NCI-H1417 treated with DMSO at 0.1 percent for 48 hours (cell line): ENCODE results near the gene ADAMTS13.
A peak's percentile ranks its signal among the peaks of the same experiment; 100 is the strongest.
"Not testable (repeated sequence)": the region's sequence is repeated elsewhere in the genome, so short reads cannot be mapped to it uniquely, and the experiment has no call there.

ENCODE experiments used
- DNase-seq: peaks from one replicate; lab custom pipeline; 2025; lab: John Stamatoyannopoulos, UW

The ADAMTS13 gene

GRCh38 chr9:133392308-133392707 is 29.9 kb upstream of the ADAMTS13 start:
- DNase-seq, result not testable (repeated sequence)

- DNase-seq, result no peak
Measured at GRCh38 chr9:133393399-133393798, 28.8 kb upstream of the ADAMTS13 start.

GRCh38 chr9:133394687-133395271 is 27.4 kb upstream of the ADAMTS13 start:
- DNase-seq, result no peak

- DNase-seq, result no peak
Measured at GRCh38 chr9:133396952-133397351, 25.2 kb upstream of the ADAMTS13 start.

- no peak for DNase-seq
Measured at GRCh38 chr9:133397370-133397769, 24.8 kb upstream of the ADAMTS13 start.

GRCh38 chr9:133397895-133398294 is 24.3 kb upstream of the ADAMTS13 start:
- no peak for DNase-seq

GRCh38 chr9:133400292-133400691 is 21.9 kb upstream of the ADAMTS13 start:
- DNase-seq, result no peak

- DNase-seq, result no peak
Measured at GRCh38 chr9:133401588-133401987, 20.6 kb upstream of the ADAMTS13 start.

- no peak for DNase-seq
Measured at GRCh38 chr9:133402689-133403088, 19.5 kb upstream of the ADAMTS13 start.

GRCh38 chr9:133403766-133404453 is 18.3 kb upstream of the ADAMTS13 start:
- no peak for DNase-seq

- DNase-seq, result no peak
Measured at GRCh38 chr9:133404454-133405002, 17.6 kb upstream of the ADAMTS13 start.

GRCh38 chr9:133405508-133406438 is 16.4 kb upstream of the ADAMTS13 start:
- no peak for DNase-seq

GRCh38 chr9:133406480-133407307 is 15.5 kb upstream of the ADAMTS13 start:
- DNase-seq, result peak; percentile 3

GRCh38 chr9:133408042-133408441 is 14.1 kb upstream of the ADAMTS13 start:
- DNase-seq, result no peak

- no peak for DNase-seq
Measured at GRCh38 chr9:133415170-133415569, 7.0 kb upstream of the ADAMTS13 start.

- peak; percentile 14 for DNase-seq
Measured at GRCh38 chr9:133417541-133418461, 4.4 kb upstream of the ADAMTS13 start, which contains the start of gene REXO4. Gene REXO4 (minus strand): TSS chr9:133418010. CDS start chr9:133417844, 166 bp downstream.

- DNase-seq, result no peak
Measured at GRCh38 chr9:133419005-133419404, 3.2 kb upstream of the ADAMTS13 start.

- DNase-seq, result no peak
Measured at GRCh38 chr9:133420392-133420827, 1.8 kb upstream of the ADAMTS13 start.

- no peak for DNase-seq
Measured at GRCh38 chr9:133423216-133423615, 1.0 kb downstream of the ADAMTS13 start.

GRCh38 chr9:133424187-133424586 is 2.0 kb downstream of the ADAMTS13 start:
- DNase-seq, result no peak
